HG02840 (cell line): ENCODE data around the gene LAMA4.

ENCODE experiments used
- ATAC-seq: cut with Tn5 transposase; IDR thresholded peaks from one replicate; pipeline ENCODE4 v1.9.1; 2021; ENCODE audit warnings: mild to moderate bottlenecking, moderate library complexity, moderate number of reproducible peaks; ENCODE audit not compliant: unreplicated experiment, low FRiP score

Gene LAMA4

DNA sequence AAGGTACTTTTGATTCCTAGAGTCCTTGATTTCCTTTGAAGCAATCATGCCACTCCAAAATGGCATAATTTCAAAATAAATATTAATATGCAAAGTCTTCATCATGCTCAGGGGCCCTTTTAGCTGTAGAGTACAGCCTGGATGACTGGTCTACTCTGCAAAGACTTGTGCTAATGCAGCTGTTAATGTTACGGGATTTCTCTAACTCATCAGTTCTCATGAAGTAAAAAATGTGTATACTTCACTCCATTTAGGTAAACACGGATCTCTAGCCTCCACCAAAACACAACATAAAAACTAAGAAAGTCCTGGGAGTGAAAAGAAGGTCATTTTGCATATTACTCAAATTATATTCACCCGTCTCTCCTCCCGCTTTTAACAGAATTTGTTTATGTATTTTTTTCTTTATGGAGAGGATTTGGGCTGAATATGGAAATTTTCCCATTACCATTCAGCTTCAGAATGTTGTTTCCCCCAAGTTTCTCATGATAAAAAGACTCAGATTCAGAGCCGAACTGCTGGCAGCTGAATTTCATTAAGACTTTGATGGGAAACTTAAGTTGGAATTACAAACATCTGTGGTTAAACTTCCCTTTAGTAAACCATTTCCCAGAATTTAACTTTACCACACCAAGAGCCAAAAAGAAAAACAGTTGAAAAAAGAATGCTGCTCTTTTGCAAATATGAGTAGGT lies 8.7 kb downstream of the LAMA4 start:
- no peak for ATAC-seq

- ATAC-seq, result no peak
Observed at GRCh38 chr6:112243861-112244827, 10.2 kb downstream of the LAMA4 start.

- ATAC-seq, result no peak
Observed at GRCh38 chr6:112241820-112242429, 12.4 kb downstream of the LAMA4 start.

GRCh38 chr6:112237595-112237994 lies 16.8 kb downstream of the LAMA4 start:
- no peak for ATAC-seq

- no peak for ATAC-seq
Observed at GRCh38 chr6:112237066-112237465, 17.3 kb downstream of the LAMA4 start.

- ATAC-seq, result no peak
Observed at GRCh38 chr6:112235956-112236355, 18.4 kb downstream of the LAMA4 start.

GRCh38 chr6:112234601-112235000 lies 19.8 kb downstream of the LAMA4 start:
- ATAC-seq, result no peak

DNA sequence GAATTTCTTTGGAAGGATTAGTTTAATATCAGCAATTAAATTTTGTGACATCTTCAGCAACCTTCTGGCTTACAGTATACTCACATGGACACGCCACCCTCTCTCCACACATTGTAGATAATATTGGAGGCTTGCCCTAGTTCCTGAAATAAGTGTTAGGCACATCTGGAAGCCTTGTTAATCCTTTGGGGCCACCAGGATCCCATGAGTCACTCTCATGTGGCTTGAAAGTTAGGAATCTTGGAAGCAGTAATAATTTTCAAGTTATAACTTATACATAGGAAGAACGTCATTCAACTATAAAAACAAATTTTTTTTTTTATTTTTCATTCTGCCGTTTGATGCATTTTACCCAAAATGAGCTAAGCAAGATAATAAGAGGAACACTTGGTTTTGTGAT lies 20.5 kb downstream of the LAMA4 start:
- no peak for ATAC-seq

DNA sequence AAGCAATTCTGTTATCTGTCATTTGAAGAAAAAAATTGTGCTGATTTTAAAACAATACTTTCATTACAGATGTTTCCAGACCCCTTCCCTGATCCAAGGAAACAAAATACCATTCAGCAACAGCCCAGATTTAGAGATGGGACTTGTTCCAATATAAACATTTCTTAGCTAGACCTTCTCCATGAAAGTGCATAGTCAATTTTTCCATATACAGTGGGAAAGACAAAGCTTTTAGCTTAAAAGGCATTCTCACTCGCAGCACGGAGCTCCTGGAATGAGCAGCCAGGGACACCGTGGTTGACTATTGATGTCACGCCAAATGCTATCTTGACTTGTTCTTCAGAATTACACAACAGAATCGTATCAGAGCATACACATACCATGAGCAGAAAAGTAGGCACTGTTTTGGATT lies 21.5 kb downstream of the LAMA4 start:
- no peak for ATAC-seq

GRCh38 chr6:112231594-112232060 lies 22.7 kb downstream of the LAMA4 start:
- no peak for ATAC-seq

GRCh38 chr6:112231164-112231563 lies 23.2 kb downstream of the LAMA4 start:
- no peak for ATAC-seq

DNA sequence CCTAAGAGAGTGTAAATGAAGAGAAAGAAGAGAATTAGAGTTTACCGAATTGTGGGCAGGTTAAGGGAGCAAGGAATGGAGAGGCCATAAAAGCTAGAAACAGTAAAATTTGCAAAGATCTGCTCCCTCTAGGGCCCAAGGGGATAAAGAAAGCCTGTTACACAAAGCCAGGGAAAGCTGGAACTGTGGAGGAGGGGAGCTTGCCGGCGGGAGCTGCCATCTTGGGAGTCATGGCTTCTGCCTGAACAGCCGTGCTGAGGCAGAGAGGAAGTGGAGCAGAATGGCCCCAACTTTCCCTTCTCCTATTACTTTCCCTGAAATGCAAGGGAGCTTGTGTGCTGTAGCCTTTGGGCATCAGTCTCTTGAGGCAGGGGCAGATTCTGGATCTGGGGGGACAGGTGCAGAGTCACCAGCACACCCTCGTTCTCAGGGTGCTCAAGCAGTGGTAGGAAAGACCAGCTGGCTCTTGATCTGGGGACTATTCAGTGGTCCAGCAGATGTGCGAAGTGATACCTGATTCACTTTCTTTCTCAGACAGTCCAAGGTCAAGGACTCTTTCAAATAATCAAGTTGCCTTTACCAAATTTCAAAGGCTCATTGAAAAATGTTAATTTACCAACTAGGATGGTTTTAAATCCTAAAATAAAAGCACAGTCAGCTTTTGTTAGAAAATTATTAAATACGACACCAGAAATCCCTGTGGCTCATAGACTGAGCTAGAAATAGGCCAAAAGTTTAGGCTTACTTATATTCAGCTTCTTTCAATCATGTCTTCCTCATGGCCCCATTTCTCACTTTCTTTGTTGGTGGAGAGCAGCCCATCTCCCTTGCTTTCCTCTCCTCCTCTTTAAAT lies 25.7 kb downstream of the LAMA4 start:
- no peak for ATAC-seq

- no peak for ATAC-seq
Observed at GRCh38 chr6:112227992-112228391, 26.4 kb downstream of the LAMA4 start.

DNA sequence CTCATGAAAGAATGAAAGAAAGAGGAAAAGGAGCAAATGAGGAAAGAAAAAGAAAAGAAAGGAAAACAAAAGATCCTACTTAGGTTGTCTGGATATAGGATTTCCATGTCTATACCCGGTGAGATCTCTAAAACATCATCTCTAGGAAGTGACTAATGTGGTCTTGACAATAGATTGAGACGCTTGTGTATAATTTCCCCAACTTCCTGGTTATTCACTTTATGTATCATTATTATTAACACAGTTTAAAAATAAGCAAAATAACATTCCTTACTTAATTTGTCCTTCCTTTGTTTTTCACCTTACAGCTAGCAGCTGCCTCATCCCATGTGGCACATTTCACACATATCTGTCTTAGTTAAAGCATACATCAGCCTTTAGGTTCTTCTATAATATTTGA lies 27.0 kb downstream of the LAMA4 start:
- ATAC-seq, result no peak

DNA sequence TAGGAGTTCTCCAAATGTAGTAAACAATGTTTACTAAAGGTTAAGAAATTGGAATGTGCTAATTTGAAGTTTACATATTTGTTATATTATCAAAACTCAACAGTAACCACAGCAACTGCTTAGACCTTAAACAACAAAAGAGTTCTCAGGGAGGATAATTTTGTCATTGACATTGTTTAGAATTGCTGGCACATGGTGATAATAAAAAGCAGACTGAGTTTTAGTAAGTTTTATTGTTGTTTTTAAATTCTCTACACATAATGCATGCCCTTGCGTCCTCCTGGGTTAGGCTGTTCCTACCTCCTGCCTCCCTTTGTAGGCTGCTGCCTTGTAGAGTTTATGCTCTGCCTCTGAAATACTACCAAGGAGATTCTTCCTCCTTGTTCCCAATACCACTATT lies 28.7 kb downstream of the LAMA4 start:
- ATAC-seq, result no peak

DNA sequence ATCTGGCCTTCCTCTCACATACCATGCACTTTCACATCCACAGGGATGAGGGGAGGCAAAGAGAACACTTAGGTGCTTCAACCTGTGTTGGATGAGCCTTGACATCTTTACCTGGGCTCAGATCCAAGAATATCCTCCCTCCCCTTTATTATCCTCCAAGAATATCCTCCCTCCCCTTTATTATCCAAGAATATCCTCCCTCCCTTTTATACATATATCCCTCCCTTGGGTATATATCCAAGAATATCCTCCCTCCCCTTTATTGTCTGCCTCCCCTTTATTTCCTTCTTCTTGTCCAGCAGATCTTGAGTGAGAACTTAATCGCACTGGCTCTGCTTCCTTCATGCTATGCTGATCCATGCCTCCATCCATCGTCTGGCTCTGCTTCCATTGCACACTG lies 30.3 kb downstream of the LAMA4 start:
- no peak for ATAC-seq

DNA sequence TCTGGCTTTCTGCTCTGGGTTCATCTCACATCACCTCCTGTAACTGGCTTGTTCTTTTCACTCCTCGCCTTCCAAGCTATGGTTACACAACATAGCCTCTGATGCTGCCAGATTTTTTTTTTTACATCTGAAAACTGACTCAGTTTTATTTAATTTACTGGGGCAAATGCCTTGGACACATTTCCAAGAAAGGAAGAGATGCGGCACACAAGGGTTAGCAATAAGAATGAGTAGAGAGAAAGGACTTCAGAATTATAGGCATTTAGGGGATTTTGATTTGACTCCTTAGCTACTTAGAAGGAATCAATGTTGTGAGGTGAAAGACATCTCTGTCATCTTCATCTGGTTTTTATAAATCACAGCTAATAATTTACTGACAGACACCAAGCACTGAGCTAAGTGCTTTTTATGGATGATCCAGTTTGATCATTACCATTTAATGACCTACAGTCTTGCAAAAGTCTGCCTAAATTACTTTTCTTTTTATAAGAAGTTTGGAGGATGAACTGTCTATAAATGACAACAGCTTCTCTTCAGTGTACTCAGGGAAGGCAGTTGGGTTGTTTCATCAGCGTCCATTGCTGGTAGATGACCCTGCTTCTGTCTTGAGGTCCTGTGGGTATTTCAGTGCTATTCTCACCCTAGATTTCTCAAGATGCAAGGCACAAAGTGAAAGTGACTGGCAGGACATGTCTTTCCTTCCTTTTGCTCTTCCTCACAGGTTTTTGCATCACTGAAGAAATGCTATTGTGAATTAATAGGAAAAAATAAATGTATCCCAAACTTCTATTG lies 31.1 kb downstream of the LAMA4 start:
- no peak for ATAC-seq

DNA sequence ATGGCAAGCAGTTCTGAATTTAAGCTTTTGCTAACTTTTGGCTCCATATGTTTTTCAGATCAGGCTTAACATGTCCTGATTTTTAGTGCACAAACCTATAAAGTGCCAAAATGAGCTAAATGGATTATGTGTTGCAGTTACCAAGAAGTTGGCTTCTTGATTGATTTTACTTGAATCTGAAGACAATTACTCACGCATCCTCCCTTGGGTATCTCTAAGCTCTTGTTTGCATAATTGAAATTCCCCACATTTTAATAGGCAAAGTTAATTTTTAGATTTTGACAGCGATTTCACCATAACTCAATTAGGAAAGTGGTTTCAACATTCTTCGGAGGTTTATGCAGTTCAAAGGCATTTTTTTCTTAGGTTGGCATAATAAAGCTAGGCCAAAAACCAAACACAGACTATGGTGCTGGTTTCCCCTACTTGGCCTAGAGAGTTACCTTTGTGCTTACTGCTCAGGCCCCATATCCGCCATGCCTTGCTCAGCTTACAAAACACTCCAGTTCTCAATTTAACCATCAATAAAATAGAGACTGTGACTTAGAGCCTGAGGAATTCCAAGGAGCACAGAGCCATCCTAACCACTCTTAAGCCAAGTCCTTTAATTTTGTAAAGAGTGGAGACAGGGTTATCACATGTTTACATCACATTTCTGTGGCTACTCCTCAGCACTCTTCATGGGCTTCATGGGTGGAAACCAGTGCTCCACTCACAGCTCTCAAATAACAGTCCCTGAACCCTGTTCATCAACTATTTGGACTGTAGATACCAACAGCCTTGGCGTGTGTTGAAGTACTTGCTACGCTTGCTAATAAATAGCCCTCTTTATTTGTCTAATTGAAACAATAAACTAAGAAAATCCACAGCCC lies 32.1 kb downstream of the LAMA4 start:
- ATAC-seq, result no peak

GRCh38 chr6:112221561-112221960 lies 32.8 kb downstream of the LAMA4 start:
- ATAC-seq, result no peak
